Lung microvascular endothelial cell (primary cell): Measurements from ENCODE around the gene TRMT11. TPM values are rescaled to one million over a fixed set of nuclear protein-coding genes. Genes with fewer than 3 reads are reported as not detected.
"Not testable (repeated sequence)": the region's sequence is repeated elsewhere in the genome, so short reads cannot be mapped to it uniquely, and the experiment has no call there.

Source experiments
- DNase-seq, 2 donors: peaks; one replicate each; pipeline versions ENCODE4 v3.0.0 to v3.0.0-alpha.2; 2010; ENCODE audit warnings: low read depth in 2 of 2
- total RNA-seq: library from RNA; depleted of rRNA; stranded (reverse); fragments of >200 nt; gene quantifications from 2 replicates; pipeline ENCODE4 v1.2.1, GENCODE V29; 2014

The TRMT11 gene
- total RNA-seq, 1 donor from 2014 or later: 8.9 TPM

- DNase-seq: peak in 1 of 2 donors; percentile 67
These were observed 55.2 kb downstream of the TRMT11 start for GRCh38 chr6:126041516-126041915.

- DNase-seq: no peak
These were observed 55.7 kb downstream of the TRMT11 start for GRCh38 chr6:126042001-126042419.

- no peak for DNase-seq
These were observed 61.3 kb downstream of the TRMT11 start for GRCh38 chr6:126047648-126048047.

- DNase-seq: no peak
These were observed 62.3 kb downstream of the TRMT11 start for GRCh38 chr6:126048635-126049034.

GRCh38 chr6:126050795-126051194 is 64.5 kb downstream of the TRMT11 start:
- no peak for DNase-seq

- DNase-seq: no peak
These were observed 65.5 kb downstream of the TRMT11 start for GRCh38 chr6:126051791-126052190.

GRCh38 chr6:126052485-126052884 is 66.1 kb downstream of the TRMT11 start:
- DNase-seq: no peak

GRCh38 chr6:126054258-126054702 is 67.9 kb downstream of the TRMT11 start:
- no peak for DNase-seq

GRCh38 chr6:126054802-126055201 is 68.5 kb downstream of the TRMT11 start:
- DNase-seq: no peak

GRCh38 chr6:126055449-126055848 is 69.1 kb downstream of the TRMT11 start:
- no peak for DNase-seq

- DNase-seq: no peak
These were observed 70.1 kb downstream of the TRMT11 start for GRCh38 chr6:126056355-126057004.

- not testable (repeated sequence) for DNase-seq
These were observed 71.7 kb downstream of the TRMT11 start for GRCh38 chr6:126058085-126058484.

- DNase-seq: no peak
These were observed 74.1 kb downstream of the TRMT11 start for GRCh38 chr6:126060400-126060799.

- peak in 1 of 2 donors; percentile 12 for DNase-seq
These were observed 77.3 kb downstream of the TRMT11 start for GRCh38 chr6:126063512-126064146.

- peak in 1 of 2 donors; percentile 43 for DNase-seq
These were observed 78.0 kb downstream of the TRMT11 start for GRCh38 chr6:126064257-126064747.

GRCh38 chr6:126064748-126065401 is 78.5 kb downstream of the TRMT11 start:
- DNase-seq: peak in 1 of 2 donors; percentile 27

- DNase-seq: no peak
These were observed 80.0 kb downstream of the TRMT11 start for GRCh38 chr6:126066053-126067048.

- DNase-seq: no peak
These were observed 80.7 kb downstream of the TRMT11 start for GRCh38 chr6:126067073-126067472.

GRCh38 chr6:126069449-126069848 is 83.1 kb downstream of the TRMT11 start:
- peak in 1 of 2 donors; percentile 2 for DNase-seq

GRCh38 chr6:126071000-126071647 is 84.8 kb downstream of the TRMT11 start:
- DNase-seq: no peak

- no peak for DNase-seq
These were observed 85.8 kb downstream of the TRMT11 start for GRCh38 chr6:126072172-126072571.
